GM23338 (cell line): Measurements from ENCODE around the gene PLEKHG5. TPM values are rescaled to one million over a fixed set of nuclear protein-coding genes. Genes with fewer than 3 reads are reported as not detected.

ENCODE experiments used
- ATAC-seq: fragments of 200-7000 bp; cut with Tn5 transposase; 3 replicates; pipeline ENCODE4 v1.9.1; 2020
- DNase-seq: peaks from one replicate; pipeline ENCODE4 v3.0.0-alpha.2; 2015; ENCODE audit warnings: low spot score
- H2AFZ ChIP-seq: fragments of 200-600 bp; sonication (generic); 2 replicates; pipeline ENCODE4 v1.8.0; 2016; ENCODE audit warnings: antibody characterized with exemption, mild to moderate bottlenecking, moderate library complexity
- H3F3A ChIP-seq: fragments of 200-600 bp; sonication (generic); replicated peaks from 2 replicates; pipeline ENCODE4 v1.8.0; 2017; ENCODE audit warnings: antibody characterized with exemption, mixed run types, low read depth
- H3K27ac ChIP-seq: fragments of 200-600 bp; sonication (generic); 2 replicates; pipeline ENCODE4 v1.6.1; 2016; ENCODE audit warnings: low read depth
- H3K27me3 ChIP-seq: fragments of 200-600 bp; sonication (generic); 2 replicates; pipeline ENCODE4 v1.8.0; 2016; ENCODE audit warnings: mild to moderate bottlenecking, mixed run types, moderate library complexity; ENCODE audit not compliant: insufficient read depth
- H3K36me3 ChIP-seq: fragments of 200-600 bp; sonication (generic); 2 replicates; pipeline ENCODE4 v1.8.0; 2016; ENCODE audit warnings: mild to moderate bottlenecking; ENCODE audit not compliant: insufficient read depth
- H3K4me1 ChIP-seq: fragments of 200-600 bp; sonication (generic); 2 replicates; pipeline ENCODE4 v1.8.0; 2016; ENCODE audit warnings: mild to moderate bottlenecking, moderate library complexity; ENCODE audit not compliant: insufficient read depth
- H3K4me2 ChIP-seq: fragments of 200-600 bp; sonication (generic); 2 replicates; pipeline ENCODE4 v1.7.1; 2017; ENCODE audit warnings: mixed run types
- H3K4me3 ChIP-seq: fragments of 200-600 bp; sonication (generic); 2 replicates; pipeline ENCODE4 v1.6.1; 2016; ENCODE audit warnings: mixed run types
- H3K79me2 ChIP-seq: fragments of 200-600 bp; sonication (generic); replicated peaks from 2 replicates; pipeline ENCODE4 v1.8.0; 2017; ENCODE audit warnings: mild to moderate bottlenecking; ENCODE audit not compliant: insufficient read depth
- H3K9me2 ChIP-seq: fragments of 200-600 bp; sonication (generic); 2 replicates; pipeline ENCODE4 v1.8.0; 2017; ENCODE audit not compliant: insufficient read depth
- H4K20me1 ChIP-seq: fragments of 200-600 bp; sonication (generic); replicated peaks from 2 replicates; pipeline ENCODE4 v1.8.0; 2017; ENCODE audit warnings: mild to moderate bottlenecking; ENCODE audit not compliant: insufficient read depth
- H3K27ac Mint-ChIP-seq: 2 replicates; pipeline ENCODE4 v1.8.0; 2020; ENCODE audit warnings: inconsistent platforms, mild to moderate bottlenecking, moderate library complexity, mixed read lengths
- H3K27me3 Mint-ChIP-seq: 3 replicates; pipeline ENCODE4 v1.8.0; 2022; ENCODE audit warnings: low read depth, mild to moderate bottlenecking, moderate library complexity, mixed read lengths, inconsistent platforms; ENCODE audit not compliant: insufficient read depth, poor library complexity
- H3K36me3 Mint-ChIP-seq: 3 replicates; pipeline ENCODE4 v1.8.0; 2021; ENCODE audit warnings: low read depth, mild to moderate bottlenecking, inconsistent platforms, moderate library complexity, mixed read lengths
- H3K4me1 Mint-ChIP-seq: 3 replicates; pipeline ENCODE4 v1.8.0; 2020; ENCODE audit warnings: mild to moderate bottlenecking, inconsistent platforms, mixed read lengths
- H3K4me3 Mint-ChIP-seq: 3 replicates; pipeline ENCODE4 v1.8.0; 2021; ENCODE audit warnings: moderate library complexity, mild to moderate bottlenecking, inconsistent platforms, mixed read lengths
- H3K9me3 Mint-ChIP-seq: 3 replicates; pipeline ENCODE4 v1.8.0; 2020; ENCODE audit warnings: moderate library complexity, mild to moderate bottlenecking, inconsistent platforms, mixed read lengths
- CREB1 ChIP-seq: fragments of 250-450 bp; sonication (Bioruptor Pico); IDR thresholded peaks from 2 replicates; pipeline ENCODE4 v1.5.0; 2020; ENCODE audit warnings: low read depth, mild to moderate bottlenecking, moderate library complexity
- JUNB ChIP-seq: IDR thresholded peaks from one replicate; pipeline ENCODE4 v1.6.1; 2016; ENCODE audit warnings: antibody characterized with exemption; ENCODE audit not compliant: unreplicated experiment
- POLR2AphosphoS5 ChIP-seq: IDR thresholded peaks from 2 replicates; pipeline ENCODE4 v1.6.1; 2016; ENCODE audit warnings: antibody characterized with exemption, low read depth
- ZNF114 ChIP-seq: fragments of 250-450 bp; sonication (Bioruptor Pico); IDR thresholded peaks from 2 replicates; pipeline ENCODE4 v1.5.0; 2020; ENCODE audit warnings: mild to moderate bottlenecking, moderate library complexity
- polyA plus RNA-seq: library from polyadenylated mRNA; unstranded; fragments of >200 nt; fragmentation: Nextera tagmentation; extraction: Ambion mirVana; gene quantifications from 2 replicates; pipeline ENCODE4 v1.2.1, GENCODE V29; 2016
- total RNA-seq: library from RNA; depleted of rRNA; stranded (reverse); fragments of >200 nt; shearing (Covaris generic); gene quantifications from 2 replicates; pipeline ENCODE4 v1.2.3, GENCODE V29; 2014
- TF ChIP-seq, protein P1 (sequence below): IDR thresholded peaks from 2 replicates; pipeline ENCODE4 v1.6.1; 2016; ENCODE audit warnings: antibody characterized with exemption
- TF ChIP-seq, protein P2 (sequence below): IDR thresholded peaks from one replicate; pipeline ENCODE4 v1.6.1; 2018; ENCODE audit warnings: antibody characterized with exemption; ENCODE audit not compliant: unreplicated experiment
- TF ChIP-seq, protein P3 (sequence below): fragments of 250-450 bp; sonication (Bioruptor Pico); IDR thresholded peaks from 2 replicates; pipeline ENCODE4 v1.5.0; 2020; ENCODE audit warnings: mild to moderate bottlenecking, moderate library complexity

The PLEKHG5 gene
- total and polyA plus RNA-seq, 2 experiments from 2014 or later: 9.0 to 26.4 TPM

DNA sequence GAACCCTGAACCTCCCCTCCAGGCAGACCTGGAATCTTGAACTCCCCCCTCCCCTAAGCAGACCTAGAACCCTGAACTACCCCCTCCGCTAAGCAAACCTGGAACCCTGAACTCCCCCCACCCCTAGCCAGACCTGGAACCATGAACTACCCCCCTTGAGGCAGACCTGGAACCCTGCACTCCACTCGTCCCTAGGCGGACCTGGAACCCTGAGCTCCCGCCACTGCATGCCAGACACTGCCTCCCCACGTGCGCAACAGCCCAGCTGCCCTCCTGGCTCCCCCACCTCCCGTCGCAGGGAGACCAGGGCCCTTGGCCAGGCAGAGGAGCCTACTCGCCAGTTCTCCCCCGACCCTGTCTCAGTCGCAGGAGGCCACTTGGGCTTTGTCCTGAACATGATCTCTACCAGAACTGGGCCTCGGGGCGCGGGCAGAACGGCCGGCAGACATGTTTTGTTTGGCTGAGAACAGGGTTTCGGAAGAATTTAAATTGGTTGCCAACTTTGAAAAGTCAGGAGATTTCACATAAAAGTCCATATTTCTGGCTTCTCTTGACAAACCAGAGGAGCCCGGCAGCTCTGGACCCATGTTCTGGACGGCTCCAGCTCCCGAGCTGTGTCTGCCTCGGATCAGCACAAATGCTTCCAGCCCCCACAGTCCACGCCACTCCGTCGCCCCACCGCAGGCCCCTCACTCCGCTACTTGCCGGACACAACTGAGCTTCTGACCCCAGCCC lies 9.2 kb upstream of the PLEKHG5 start:
- H3K9me2 ChIP-seq: no peaks in the 10 kb centered on the region
- TF ChIP-seq, protein P1, sequence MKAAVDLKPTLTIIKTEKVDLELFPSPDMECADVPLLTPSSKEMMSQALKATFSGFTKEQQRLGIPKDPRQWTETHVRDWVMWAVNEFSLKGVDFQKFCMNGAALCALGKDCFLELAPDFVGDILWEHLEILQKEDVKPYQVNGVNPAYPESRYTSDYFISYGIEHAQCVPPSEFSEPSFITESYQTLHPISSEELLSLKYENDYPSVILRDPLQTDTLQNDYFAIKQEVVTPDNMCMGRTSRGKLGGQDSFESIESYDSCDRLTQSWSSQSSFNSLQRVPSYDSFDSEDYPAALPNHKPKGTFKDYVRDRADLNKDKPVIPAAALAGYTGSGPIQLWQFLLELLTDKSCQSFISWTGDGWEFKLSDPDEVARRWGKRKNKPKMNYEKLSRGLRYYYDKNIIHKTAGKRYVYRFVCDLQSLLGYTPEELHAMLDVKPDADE: no peak
- no peak for TF ChIP-seq CREB1
- Mint-ChIP-seq H3K27ac (no peak overlapping the region), H3K27me3 (peaks cover 33% of the 10 kb centered on the region), H3K36me3 (no peaks in the 10 kb centered on the region), H3K4me1 (peaks cover 14% of the 10 kb centered on the region), H3K4me3 (no peak overlapping the region), H3K9me3 (no peaks in the 10 kb centered on the region)
- no peak overlapping the region for H2AFZ ChIP-seq
- H3F3A ChIP-seq: 0 out of 2 replicates have a peak, but pooled peaks cover 2% of the 10 kb centered on the region
- H3K4me3 ChIP-seq: no peak overlapping the region
- peaks cover 28% of the 10 kb centered on the region for H3K27me3 ChIP-seq
- H3K79me2 ChIP-seq: no peaks in the 10 kb centered on the region
- H3K27ac ChIP-seq: no peak overlapping the region
- no peaks in the 10 kb centered on the region for H4K20me1 ChIP-seq
- ATAC-seq: no peak
- no peak overlapping the region for H3K4me2 ChIP-seq
- no peaks in the 10 kb centered on the region for H3K36me3 ChIP-seq
- no peak for DNase-seq
- peaks cover 10% of the 10 kb centered on the region for H3K4me1 ChIP-seq

GRCh38 chr1:6499296-6499695 lies 7.8 kb upstream of the PLEKHG5 start:
- no peak overlapping the region for H3K4me3 ChIP-seq
- no peak overlapping the region for H2AFZ ChIP-seq
- H3K36me3 ChIP-seq: no peaks in the 10 kb centered on the region
- no peaks in the 10 kb centered on the region for H3K79me2 ChIP-seq
- no peaks in the 10 kb centered on the region for H3K9me3 Mint-ChIP-seq
- ATAC-seq: no peak
- H3K27ac Mint-ChIP-seq: no peak overlapping the region
- peaks cover 30% of the 10 kb centered on the region for H3K27me3 ChIP-seq
- H3F3A ChIP-seq: 0 out of 2 replicates have a peak, but pooled peaks cover 2% of the 10 kb centered on the region
- H4K20me1 ChIP-seq: no peaks in the 10 kb centered on the region
- H3K9me2 ChIP-seq: no peaks in the 10 kb centered on the region
- no peak overlapping the region for H3K4me2 ChIP-seq
- no peak for DNase-seq
- H3K27me3 Mint-ChIP-seq: peaks cover 36% of the 10 kb centered on the region
- no peak overlapping the region; the same call in 2 of the 3 replicates for H3K4me3 Mint-ChIP-seq
- H3K4me1 ChIP-seq: peaks cover 18% of the 10 kb centered on the region
- H3K27ac ChIP-seq: no peak overlapping the region
- peaks cover 19% of the 10 kb centered on the region for H3K4me1 Mint-ChIP-seq
- no peaks in the 10 kb centered on the region for H3K36me3 Mint-ChIP-seq
- TF ChIP-seq, protein P1: no peak
- TF ChIP-seq JUNB (no peak), ZNF114 (no peak), POLR2AphosphoS5 (no peak)
- TF ChIP-seq, protein P2, sequence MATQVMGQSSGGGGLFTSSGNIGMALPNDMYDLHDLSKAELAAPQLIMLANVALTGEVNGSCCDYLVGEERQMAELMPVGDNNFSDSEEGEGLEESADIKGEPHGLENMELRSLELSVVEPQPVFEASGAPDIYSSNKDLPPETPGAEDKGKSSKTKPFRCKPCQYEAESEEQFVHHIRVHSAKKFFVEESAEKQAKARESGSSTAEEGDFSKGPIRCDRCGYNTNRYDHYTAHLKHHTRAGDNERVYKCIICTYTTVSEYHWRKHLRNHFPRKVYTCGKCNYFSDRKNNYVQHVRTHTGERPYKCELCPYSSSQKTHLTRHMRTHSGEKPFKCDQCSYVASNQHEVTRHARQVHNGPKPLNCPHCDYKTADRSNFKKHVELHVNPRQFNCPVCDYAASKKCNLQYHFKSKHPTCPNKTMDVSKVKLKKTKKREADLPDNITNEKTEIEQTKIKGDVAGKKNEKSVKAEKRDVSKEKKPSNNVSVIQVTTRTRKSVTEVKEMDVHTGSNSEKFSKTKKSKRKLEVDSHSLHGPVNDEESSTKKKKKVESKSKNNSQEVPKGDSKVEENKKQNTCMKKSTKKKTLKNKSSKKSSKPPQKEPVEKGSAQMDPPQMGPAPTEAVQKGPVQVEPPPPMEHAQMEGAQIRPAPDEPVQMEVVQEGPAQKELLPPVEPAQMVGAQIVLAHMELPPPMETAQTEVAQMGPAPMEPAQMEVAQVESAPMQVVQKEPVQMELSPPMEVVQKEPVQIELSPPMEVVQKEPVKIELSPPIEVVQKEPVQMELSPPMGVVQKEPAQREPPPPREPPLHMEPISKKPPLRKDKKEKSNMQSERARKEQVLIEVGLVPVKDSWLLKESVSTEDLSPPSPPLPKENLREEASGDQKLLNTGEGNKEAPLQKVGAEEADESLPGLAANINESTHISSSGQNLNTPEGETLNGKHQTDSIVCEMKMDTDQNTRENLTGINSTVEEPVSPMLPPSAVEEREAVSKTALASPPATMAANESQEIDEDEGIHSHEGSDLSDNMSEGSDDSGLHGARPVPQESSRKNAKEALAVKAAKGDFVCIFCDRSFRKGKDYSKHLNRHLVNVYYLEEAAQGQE: no peak
- TF ChIP-seq, protein P3, sequence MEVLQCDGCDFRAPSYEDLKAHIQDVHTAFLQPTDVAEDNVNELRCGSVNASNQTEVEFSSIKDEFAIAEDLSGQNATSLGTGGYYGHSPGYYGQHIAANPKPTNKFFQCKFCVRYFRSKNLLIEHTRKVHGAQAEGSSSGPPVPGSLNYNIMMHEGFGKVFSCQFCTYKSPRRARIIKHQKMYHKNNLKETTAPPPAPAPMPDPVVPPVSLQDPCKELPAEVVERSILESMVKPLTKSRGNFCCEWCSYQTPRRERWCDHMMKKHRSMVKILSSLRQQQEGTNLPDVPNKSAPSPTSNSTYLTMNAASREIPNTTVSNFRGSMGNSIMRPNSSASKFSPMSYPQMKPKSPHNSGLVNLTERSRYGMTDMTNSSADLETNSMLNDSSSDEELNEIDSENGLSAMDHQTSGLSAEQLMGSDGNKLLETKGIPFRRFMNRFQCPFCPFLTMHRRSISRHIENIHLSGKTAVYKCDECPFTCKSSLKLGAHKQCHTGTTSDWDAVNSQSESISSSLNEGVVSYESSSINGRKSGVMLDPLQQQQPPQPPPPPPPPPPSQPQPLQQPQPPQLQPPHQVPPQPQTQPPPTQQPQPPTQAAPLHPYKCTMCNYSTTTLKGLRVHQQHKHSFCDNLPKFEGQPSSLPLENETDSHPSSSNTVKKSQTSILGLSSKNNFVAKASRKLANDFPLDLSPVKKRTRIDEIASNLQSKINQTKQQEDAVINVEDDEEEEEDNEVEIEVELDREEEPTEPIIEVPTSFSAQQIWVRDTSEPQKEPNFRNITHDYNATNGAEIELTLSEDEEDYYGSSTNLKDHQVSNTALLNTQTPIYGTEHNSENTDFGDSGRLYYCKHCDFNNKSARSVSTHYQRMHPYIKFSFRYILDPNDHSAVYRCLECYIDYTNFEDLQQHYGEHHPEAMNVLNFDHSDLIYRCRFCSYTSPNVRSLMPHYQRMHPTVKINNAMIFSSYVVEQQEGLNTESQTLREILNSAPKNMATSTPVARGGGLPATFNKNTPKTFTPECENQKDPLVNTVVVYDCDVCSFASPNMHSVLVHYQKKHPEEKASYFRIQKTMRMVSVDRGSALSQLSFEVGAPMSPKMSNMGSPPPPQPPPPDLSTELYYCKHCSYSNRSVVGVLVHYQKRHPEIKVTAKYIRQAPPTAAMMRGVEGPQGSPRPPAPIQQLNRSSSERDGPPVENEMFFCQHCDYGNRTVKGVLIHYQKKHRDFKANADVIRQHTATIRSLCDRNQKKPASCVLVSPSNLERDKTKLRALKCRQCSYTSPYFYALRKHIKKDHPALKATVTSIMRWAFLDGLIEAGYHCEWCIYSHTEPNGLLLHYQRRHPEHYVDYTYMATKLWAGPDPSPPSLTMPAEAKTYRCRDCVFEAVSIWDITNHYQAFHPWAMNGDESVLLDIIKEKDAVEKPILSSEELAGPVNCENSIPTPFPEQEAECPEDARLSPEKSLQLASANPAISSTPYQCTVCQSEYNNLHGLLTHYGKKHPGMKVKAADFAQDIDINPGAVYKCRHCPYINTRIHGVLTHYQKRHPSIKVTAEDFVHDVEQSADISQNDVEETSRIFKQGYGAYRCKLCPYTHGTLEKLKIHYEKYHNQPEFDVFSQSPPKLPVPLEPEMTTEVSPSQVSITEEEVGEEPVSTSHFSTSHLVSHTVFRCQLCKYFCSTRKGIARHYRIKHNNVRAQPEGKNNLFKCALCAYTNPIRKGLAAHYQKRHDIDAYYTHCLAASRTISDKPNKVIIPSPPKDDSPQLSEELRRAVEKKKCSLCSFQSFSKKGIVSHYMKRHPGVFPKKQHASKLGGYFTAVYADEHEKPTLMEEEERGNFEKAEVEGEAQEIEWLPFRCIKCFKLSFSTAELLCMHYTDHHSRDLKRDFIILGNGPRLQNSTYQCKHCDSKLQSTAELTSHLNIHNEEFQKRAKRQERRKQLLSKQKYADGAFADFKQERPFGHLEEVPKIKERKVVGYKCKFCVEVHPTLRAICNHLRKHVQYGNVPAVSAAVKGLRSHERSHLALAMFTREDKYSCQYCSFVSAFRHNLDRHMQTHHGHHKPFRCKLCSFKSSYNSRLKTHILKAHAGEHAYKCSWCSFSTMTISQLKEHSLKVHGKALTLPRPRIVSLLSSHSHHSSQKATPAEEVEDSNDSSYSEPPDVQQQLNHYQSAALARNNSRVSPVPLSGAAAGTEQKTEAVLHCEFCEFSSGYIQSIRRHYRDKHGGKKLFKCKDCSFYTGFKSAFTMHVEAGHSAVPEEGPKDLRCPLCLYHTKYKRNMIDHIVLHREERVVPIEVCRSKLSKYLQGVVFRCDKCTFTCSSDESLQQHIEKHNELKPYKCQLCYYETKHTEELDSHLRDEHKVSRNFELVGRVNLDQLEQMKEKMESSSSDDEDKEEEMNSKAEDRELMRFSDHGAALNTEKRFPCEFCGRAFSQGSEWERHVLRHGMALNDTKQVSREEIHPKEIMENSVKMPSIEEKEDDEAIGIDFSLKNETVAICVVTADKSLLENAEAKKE (CRISPR knock-in tag): no peak
